Mesenteric fat pad (tissue), 1 donor: ENCODE data around the gene ZBTB43. TPM values are rescaled to one million over a fixed set of nuclear protein-coding genes. Genes with fewer than 3 reads are reported as not detected.

Experiments
- DNase-seq: peaks from one replicate; pipeline ENCODE4 v3.0.0-alpha.2; 2020; ENCODE audit warnings: low spot score
- total RNA-seq: library from RNA; stranded (reverse); fragmentation: NEBNext Ultra II Directional; extraction: Animal tissue kit (Norgen Biotek cat#: 25700); gene quantifications from one replicate; pipeline ENCODE4 v1.2.1, GENCODE V29; 2021
- donor health status: DM: yes; HTN: yes; CAD: no.

Gene ZBTB43
- total RNA-seq, 1 donor from 2014 or later: 20.9 TPM

DNA sequence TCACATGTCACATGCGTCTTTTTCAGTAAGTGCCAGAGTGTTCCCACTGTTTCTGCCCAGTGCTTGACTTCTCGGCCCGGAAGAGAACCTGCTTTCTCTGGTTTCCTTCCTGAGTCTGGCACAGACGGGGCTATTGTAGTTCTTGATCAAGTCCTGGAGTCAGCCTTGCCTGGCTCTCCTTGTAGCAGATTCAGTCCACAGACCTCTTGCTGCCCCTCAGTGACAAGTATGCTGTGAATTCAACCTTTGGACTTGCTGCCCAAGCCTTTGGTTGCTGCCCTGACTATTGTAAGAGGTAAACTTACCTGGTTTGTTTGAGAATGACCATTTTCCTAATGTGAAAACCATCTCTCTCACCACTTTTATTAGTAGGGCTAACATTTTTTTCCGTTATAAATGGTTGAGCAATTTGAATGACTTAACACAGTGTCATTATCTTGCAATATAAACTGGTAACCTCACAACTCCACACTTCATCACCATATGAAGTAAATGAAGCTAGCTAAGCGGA lies 80.3 kb downstream of the ZBTB43 start:
- DNase-seq: no peak

DNA sequence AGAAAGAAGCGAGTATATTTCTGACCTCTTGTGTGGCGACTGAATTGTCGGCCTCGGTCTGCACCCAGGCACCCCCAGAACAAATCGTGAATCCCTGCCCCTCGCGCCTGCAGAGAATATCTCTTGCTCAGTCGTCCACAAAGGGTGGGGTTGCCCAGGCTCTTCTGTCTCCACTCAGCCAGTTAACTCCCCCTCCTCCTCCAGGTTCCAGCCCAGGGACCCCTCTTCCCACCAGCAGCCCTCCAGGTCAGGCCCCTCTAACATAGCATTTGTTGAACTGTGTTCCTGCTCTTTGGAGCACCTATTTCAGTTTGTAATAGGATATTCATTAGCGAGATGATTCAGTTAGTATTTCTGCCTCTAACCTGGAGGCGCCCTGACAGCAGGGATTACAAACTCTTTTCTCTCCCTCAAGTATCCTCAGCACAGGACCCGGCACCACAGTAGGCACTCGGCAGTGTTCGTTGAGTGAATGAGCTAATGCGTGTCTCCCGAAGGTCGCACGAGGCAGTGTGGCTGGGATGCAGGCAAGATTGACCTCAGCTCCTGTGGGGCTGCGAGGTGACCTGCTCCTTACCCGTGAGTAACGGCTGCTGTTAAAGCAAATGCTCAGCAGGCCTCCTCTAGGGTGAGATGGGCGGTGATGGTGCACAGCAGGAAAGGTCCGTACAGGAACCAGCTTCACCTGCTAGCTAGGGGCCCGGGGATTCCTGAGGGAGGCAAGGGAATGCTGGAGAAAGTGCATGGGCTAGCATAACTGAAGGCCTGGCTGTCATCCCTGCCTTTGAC lies 81.4 kb downstream of the ZBTB43 start:
- no peak for DNase-seq

DNA sequence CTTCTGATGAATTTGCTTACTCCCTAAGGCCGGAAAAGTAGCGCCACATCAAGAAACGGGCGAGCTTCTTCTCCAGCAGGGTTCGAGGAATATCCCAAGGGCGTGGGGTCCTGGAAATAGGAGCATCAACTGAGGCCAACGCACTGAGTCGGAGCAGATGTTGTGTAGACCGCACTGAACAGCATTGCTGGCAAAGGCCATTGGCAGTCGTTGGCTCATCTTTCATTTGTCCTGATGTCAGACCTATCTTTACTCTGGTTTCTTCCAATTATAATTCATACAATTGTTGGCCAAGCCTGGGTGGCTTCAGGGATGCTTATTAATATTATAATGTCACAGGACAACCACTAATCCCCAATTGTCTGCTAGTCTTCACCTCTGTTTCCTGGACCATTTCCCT lies 82.1 kb downstream of the ZBTB43 start:
- no peak for DNase-seq

Other genes starting within 250 kb of the ZBTB43 start
- 0.77 TPM for gene LMX1B, start 191.1 kb upstream of the ZBTB43 start, total RNA-seq
- gene ZBTB34, start 55.6 kb downstream of the ZBTB43 start, total RNA-seq: 9.4 TPM
- gene RALGPS1, start 109.7 kb downstream of the ZBTB43 start, total RNA-seq: 4.8 TPM